K562 (cell line): Measurements from ENCODE around the gene TMEM266. TPM values are rescaled to one million over a fixed set of nuclear protein-coding genes. Genes with fewer than 3 reads are reported as not detected.

Experiments
- CBX8 ChIP-seq: fragments of 200-600 bp; sonication (generic); IDR thresholded peaks from 2 replicates; pipeline ENCODE4 v1.6.1; 2012; ENCODE audit warnings: borderline replicate concordance, mixed run types, low read depth, mild to moderate bottlenecking, moderate library complexity, mixed read lengths, low read length, control low read depth, inconsistent platforms; ENCODE audit not compliant: poor library complexity, severe bottlenecking; ENCODE audit errors: extremely low read depth
- CREM ChIP-seq: IDR thresholded peaks from 2 replicates; pipeline ENCODE4 v1.6.1; 2014; ENCODE audit warnings: antibody characterized with exemption, low read depth
- ELF4 ChIP-seq: fragments of 450-650 bp; formaldehyde crosslinking; IDR thresholded peaks from 2 replicates; pipeline ENCODE4 v1.4.0; 2022; ENCODE audit warnings: missing genetic modification characterization
- KLF10 ChIP-seq: fragments of 250-450 bp; sonication (Bioruptor Pico); IDR thresholded peaks from 2 replicates; pipeline ENCODE4 v1.6.1; 2021; ENCODE audit warnings: matching md5 sums
- NFXL1 ChIP-seq: fragments of 450-650 bp; formaldehyde crosslinking; IDR thresholded peaks from 2 replicates; pipeline ENCODE4 v1.4.0; 2021; ENCODE audit warnings: mild to moderate bottlenecking
- SMC3 ChIP-seq: conservative IDR thresholded peaks from 2 replicates; pipeline ENCODE4 v1.6.1; 2011; ENCODE audit warnings: low read depth, low read length, improper control_type of control experiment; ENCODE audit not compliant: insufficient read depth
- STAG1 ChIP-seq: sonication (generic); formaldehyde crosslinking; IDR thresholded peaks from 2 replicates; pipeline ENCODE4 v1.5.0; 2020; ENCODE audit warnings: missing genetic modification reagents, borderline replicate concordance
- ZBTB7A ChIP-seq: IDR thresholded peaks from 2 replicates; pipeline ENCODE4 v1.6.1; 2011; ENCODE audit warnings: low read depth, mild to moderate bottlenecking, low read length, moderate library complexity, borderline replicate concordance; ENCODE audit not compliant: control insufficient read depth
- ZNF445 ChIP-seq: fragments of 250-450 bp; sonication (Bioruptor Pico); IDR thresholded peaks from 2 replicates; pipeline ENCODE4 v1.4.0; 2020; ENCODE audit warnings: low read depth, mild to moderate bottlenecking, moderate library complexity
- ZNF57 ChIP-seq: fragments of 450-650 bp; formaldehyde crosslinking; IDR thresholded peaks from 2 replicates; pipeline ENCODE4 v1.4.0; 2020; ENCODE audit warnings: mild to moderate bottlenecking, moderate library complexity
- polyA plus RNA-seq, 8 experiments: library from polyadenylated mRNA; depleted of rRNA in 4 of 8; stranded (reverse) in 5 of 8; unstranded in 3 of 8; fragments of >200 nt; fragmentation: Nextera tagmentation in 2 of 8; fragmentation: Illumina TruSeq in 1 of 8; extraction: Ambion mirVana in 2 of 8; extraction: Trizol in 1 of 8; gene quantifications; 2 replicates each; pipeline versions ENCODE4 v1.2.1 to v1.2.3, GENCODE V29; 2011 to 2014; ENCODE audit warnings: inconsistent platforms in 1 of 8, missing spikeins in 1 of 8
- total RNA-seq, 7 experiments: library from RNA; depleted of rRNA in 6 of 7; stranded (reverse); fragments of >200 nt in 6 of 7; fragmentation: Illumina TruSeq in 2 of 7; extraction: Trizol in 2 of 7; gene quantifications; 2 replicates each; pipeline versions ENCODE4 v1.2.1 to v1.2.3, GENCODE V29; 2011 to 2021; ENCODE audit warnings: low replicate concordance in 1 of 7
- TF ChIP-seq, protein P1 (sequence below), 2 experiments: fragments of 450-650 bp; formaldehyde crosslinking in 1 of 2; IDR thresholded peaks; 2 replicates each; pipeline versions ENCODE4 v1.4.0 to v1.6.1; 2014 to 2020; ENCODE audit warnings: mild to moderate bottlenecking in 2 of 2, borderline replicate concordance in 1 of 2, low read depth in 1 of 2
- TF ChIP-seq, protein P2 (sequence below): sonication (generic); formaldehyde crosslinking; IDR thresholded peaks from 2 replicates; pipeline ENCODE4 v1.8.0; 2023; ENCODE audit warnings: mild to moderate bottlenecking, missing genetic modification reagents

TMEM266 gene
- total and polyA plus RNA-seq, 9 of the 15 experiments (the other 6 are each of a cell fraction or from before 2014, with no cell fraction given): not detected

DNA sequence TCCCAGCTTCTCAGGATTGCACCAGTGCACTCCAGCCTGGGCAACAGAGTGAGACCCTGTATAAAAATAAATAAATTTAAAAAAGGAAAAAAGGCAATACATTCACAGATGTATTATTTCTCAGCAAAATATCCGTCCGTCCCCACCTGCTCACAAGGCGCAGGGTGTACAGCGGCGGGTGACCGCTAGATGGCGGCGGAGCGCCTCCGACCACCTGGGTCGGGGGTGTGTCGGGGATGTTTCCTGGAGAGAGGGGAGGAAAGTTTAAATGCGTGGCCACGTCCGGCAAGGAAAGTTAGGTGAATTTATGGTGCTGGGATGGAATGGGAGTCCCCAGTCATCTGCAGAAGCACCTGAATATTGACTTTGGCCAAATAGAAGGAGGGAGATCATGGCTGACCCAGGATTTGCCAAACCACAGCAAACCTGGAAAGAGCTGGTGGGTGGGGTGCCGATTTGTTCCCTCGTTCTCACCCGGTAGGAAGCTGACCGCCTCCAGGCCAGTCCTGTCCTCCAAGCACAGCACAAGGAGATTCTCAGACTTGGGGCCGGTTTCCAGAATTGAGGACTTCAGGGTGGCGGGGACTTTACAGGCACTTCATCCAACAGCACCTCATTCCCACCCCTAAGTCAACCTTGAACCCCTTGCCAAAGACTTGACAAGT is 88.3 kb downstream of the TMEM266 start (continued):
- TF ChIP-seq, protein P1, sequence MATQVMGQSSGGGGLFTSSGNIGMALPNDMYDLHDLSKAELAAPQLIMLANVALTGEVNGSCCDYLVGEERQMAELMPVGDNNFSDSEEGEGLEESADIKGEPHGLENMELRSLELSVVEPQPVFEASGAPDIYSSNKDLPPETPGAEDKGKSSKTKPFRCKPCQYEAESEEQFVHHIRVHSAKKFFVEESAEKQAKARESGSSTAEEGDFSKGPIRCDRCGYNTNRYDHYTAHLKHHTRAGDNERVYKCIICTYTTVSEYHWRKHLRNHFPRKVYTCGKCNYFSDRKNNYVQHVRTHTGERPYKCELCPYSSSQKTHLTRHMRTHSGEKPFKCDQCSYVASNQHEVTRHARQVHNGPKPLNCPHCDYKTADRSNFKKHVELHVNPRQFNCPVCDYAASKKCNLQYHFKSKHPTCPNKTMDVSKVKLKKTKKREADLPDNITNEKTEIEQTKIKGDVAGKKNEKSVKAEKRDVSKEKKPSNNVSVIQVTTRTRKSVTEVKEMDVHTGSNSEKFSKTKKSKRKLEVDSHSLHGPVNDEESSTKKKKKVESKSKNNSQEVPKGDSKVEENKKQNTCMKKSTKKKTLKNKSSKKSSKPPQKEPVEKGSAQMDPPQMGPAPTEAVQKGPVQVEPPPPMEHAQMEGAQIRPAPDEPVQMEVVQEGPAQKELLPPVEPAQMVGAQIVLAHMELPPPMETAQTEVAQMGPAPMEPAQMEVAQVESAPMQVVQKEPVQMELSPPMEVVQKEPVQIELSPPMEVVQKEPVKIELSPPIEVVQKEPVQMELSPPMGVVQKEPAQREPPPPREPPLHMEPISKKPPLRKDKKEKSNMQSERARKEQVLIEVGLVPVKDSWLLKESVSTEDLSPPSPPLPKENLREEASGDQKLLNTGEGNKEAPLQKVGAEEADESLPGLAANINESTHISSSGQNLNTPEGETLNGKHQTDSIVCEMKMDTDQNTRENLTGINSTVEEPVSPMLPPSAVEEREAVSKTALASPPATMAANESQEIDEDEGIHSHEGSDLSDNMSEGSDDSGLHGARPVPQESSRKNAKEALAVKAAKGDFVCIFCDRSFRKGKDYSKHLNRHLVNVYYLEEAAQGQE (IDR thresholded peaks at IDR 0.05; ENCODE audit: borderline replicate concordance): peak; percentile 24; the same call in 1 of the 2 replicates
- TF ChIP-seq, protein P1 (CRISPR knock-in tag; IDR thresholded peaks at IDR 0.05; ENCODE audit: low read depth): no peak
- TF ChIP-seq KLF10 (CRISPR knock-in tag) (no peak), ZNF445 (CRISPR knock-in tag) (no peak), SMC3 (peak; percentile 60), ZBTB7A (0 out of 2 replicates have a peak, but pooled peaks have one; percentile 55), ELF4 (CRISPR knock-in tag) (no peak), CBX8 (no peak), STAG1 (CRISPR knock-in tag) (peak; percentile 61; the same call in 1 of the 2 replicates), ZNF57 (CRISPR knock-in tag) (no peak), CREM (0 out of 2 replicates have a peak, but pooled peaks have one; percentile 42), NFXL1 (CRISPR knock-in tag) (no peak)
- TF ChIP-seq, protein P2, sequence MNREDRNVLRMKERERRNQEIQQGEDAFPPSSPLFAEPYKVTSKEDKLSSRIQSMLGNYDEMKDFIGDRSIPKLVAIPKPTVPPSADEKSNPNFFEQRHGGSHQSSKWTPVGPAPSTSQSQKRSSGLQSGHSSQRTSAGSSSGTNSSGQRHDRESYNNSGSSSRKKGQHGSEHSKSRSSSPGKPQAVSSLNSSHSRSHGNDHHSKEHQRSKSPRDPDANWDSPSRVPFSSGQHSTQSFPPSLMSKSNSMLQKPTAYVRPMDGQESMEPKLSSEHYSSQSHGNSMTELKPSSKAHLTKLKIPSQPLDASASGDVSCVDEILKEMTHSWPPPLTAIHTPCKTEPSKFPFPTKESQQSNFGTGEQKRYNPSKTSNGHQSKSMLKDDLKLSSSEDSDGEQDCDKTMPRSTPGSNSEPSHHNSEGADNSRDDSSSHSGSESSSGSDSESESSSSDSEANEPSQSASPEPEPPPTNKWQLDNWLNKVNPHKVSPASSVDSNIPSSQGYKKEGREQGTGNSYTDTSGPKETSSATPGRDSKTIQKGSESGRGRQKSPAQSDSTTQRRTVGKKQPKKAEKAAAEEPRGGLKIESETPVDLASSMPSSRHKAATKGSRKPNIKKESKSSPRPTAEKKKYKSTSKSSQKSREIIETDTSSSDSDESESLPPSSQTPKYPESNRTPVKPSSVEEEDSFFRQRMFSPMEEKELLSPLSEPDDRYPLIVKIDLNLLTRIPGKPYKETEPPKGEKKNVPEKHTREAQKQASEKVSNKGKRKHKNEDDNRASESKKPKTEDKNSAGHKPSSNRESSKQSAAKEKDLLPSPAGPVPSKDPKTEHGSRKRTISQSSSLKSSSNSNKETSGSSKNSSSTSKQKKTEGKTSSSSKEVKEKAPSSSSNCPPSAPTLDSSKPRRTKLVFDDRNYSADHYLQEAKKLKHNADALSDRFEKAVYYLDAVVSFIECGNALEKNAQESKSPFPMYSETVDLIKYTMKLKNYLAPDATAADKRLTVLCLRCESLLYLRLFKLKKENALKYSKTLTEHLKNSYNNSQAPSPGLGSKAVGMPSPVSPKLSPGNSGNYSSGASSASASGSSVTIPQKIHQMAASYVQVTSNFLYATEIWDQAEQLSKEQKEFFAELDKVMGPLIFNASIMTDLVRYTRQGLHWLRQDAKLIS (CRISPR knock-in tag): no peak
